Astrocyte (in vitro differentiated cells and primary cell): ENCODE results near the gene TTC9B. TPM values are rescaled to one million over a fixed set of nuclear protein-coding genes. Genes with fewer than 3 reads are reported as not detected.

Experiments used
- DNase-seq: peaks from one replicate; pipeline ENCODE4 v3.0.0-alpha.2; 2010; ENCODE audit warnings: low read depth
- FAIRE-seq: peaks from 2 replicates; lab custom pipeline; 2011; peaks lifted over from hg19 to GRCh38; lab: Jason Lieb, UNC
- H2AFZ ChIP-seq: 2 replicates; pipeline ENCODE4 v1.6.0; 2012; ENCODE audit warnings: low read depth, low read length, inconsistent platforms
- H3K27ac ChIP-seq: 2 replicates; pipeline ENCODE4 v1.5.1; 2011; ENCODE audit warnings: low read depth, low read length, inconsistent platforms
- H3K27me3 ChIP-seq: 2 replicates; pipeline ENCODE4 v1.6.0; 2011; ENCODE audit warnings: low read length, inconsistent platforms; ENCODE audit not compliant: insufficient read depth
- H3K36me3 ChIP-seq: 2 replicates; pipeline ENCODE4 v1.5.1; 2011; ENCODE audit warnings: low read length, inconsistent platforms; ENCODE audit not compliant: insufficient read depth
- H3K4me1 ChIP-seq: 2 replicates; pipeline ENCODE4 v1.5.1; 2011; ENCODE audit warnings: low read length, inconsistent platforms; ENCODE audit not compliant: insufficient read depth
- H3K4me2 ChIP-seq: 2 replicates; pipeline ENCODE4 v1.6.0; 2012; ENCODE audit warnings: low read length, inconsistent platforms
- H3K4me3 ChIP-seq: 2 replicates; pipeline ENCODE4 v1.5.1; 2011; ENCODE audit warnings: low read depth, mild to moderate bottlenecking, low read length, inconsistent platforms; ENCODE audit not compliant: insufficient read depth
- H3K79me2 ChIP-seq: 2 replicates; pipeline ENCODE4 v1.6.0; 2012; ENCODE audit warnings: mild to moderate bottlenecking, low read length, inconsistent platforms; ENCODE audit not compliant: insufficient read depth
- H3K9ac ChIP-seq: 2 replicates; pipeline ENCODE4 v1.6.0; 2012; ENCODE audit warnings: mild to moderate bottlenecking, low read length, inconsistent platforms
- H3K9me3 ChIP-seq: 2 replicates; pipeline ENCODE4 v1.5.1; 2012; ENCODE audit warnings: low read depth, mild to moderate bottlenecking, low read length, inconsistent platforms; ENCODE audit not compliant: insufficient read depth
- H4K20me1 ChIP-seq: 2 replicates; pipeline ENCODE4 v1.6.0; 2012; ENCODE audit warnings: low read length, inconsistent platforms; ENCODE audit not compliant: insufficient read depth
- H3K27ac Mint-ChIP-seq: one replicate; pipeline ENCODE4 v1.8.0; 2021; ENCODE audit warnings: mild to moderate bottlenecking, mixed read lengths; ENCODE audit not compliant: unreplicated experiment
- H3K27me3 Mint-ChIP-seq: one replicate; pipeline ENCODE4 v1.8.0; 2021; ENCODE audit warnings: low read depth, mixed read lengths; ENCODE audit not compliant: unreplicated experiment
- H3K36me3 Mint-ChIP-seq: one replicate; pipeline ENCODE4 v1.8.0; 2021; ENCODE audit warnings: low read depth, mixed read lengths; ENCODE audit not compliant: unreplicated experiment
- H3K4me1 Mint-ChIP-seq: one replicate; pipeline ENCODE4 v1.8.0; 2021; ENCODE audit warnings: low read depth, mixed read lengths; ENCODE audit not compliant: unreplicated experiment
- H3K4me3 Mint-ChIP-seq: one replicate; pipeline ENCODE4 v1.8.0; 2021; ENCODE audit warnings: mild to moderate bottlenecking, moderate library complexity, mixed read lengths; ENCODE audit not compliant: unreplicated experiment
- H3K9me3 Mint-ChIP-seq: one replicate; pipeline ENCODE4 v1.8.0; 2021; ENCODE audit warnings: mild to moderate bottlenecking, mixed read lengths; ENCODE audit not compliant: unreplicated experiment
- CTCF ChIP-seq: IDR thresholded peaks from 2 replicates; pipeline ENCODE4 v1.5.1; 2011; ENCODE audit warnings: low read depth, mild to moderate bottlenecking, inconsistent platforms, low read length, moderate library complexity; ENCODE audit not compliant: insufficient read depth
- EZH2 ChIP-seq: IDR thresholded peaks from 2 replicates; pipeline ENCODE4 v1.6.1; 2012; ENCODE audit warnings: mild to moderate bottlenecking, low read length, inconsistent platforms; ENCODE audit not compliant: insufficient read depth
- total RNA-seq: library from RNA; stranded (reverse); gene quantifications from 2 replicates; pipeline ENCODE4 v1.2.1, GENCODE V29; 2021

The TTC9B gene
- total RNA-seq, 1 donor from 2014 or later: not detected

DNA sequence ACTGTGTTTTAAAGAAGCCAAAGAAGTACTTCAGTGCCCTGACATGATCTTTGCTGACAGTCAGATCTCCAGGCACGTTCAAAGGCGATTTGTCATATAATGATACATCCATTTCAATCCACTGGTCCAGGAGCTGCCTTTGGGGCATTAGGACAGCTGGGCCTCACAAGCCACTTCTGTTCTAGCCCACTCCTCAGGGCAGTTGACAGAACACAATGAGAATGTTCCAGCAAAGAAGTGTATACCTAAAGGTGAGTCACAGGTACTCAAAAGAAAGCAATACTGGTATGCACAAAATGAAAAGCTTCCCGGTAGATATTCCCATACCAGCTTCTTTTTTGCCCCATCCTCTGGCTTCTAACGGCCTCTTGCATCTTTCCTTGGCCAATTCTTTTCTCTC, 39.4 kb downstream of the TTC9B start:
- no peaks in the 10 kb centered on the region for H4K20me1 ChIP-seq
- no peaks in the 10 kb centered on the region for H3K4me1 ChIP-seq
- Mint-ChIP-seq H3K36me3 (no peaks in the 10 kb centered on the region), H3K27me3 (peaks cover 8% of the 10 kb centered on the region), H3K4me3 (no peak overlapping the region), H3K9me3 (peaks cover 9% of the 10 kb centered on the region), H3K27ac (no peak overlapping the region), H3K4me1 (no peaks in the 10 kb centered on the region)
- no peak for FAIRE-seq
- no peaks in the 10 kb centered on the region for H3K36me3 ChIP-seq
- H3K4me3 ChIP-seq: no peak overlapping the region
- H3K4me2 ChIP-seq: no peak overlapping the region
- H2AFZ ChIP-seq: no peak overlapping the region
- H3K27me3 ChIP-seq: peaks cover 3% of the 10 kb centered on the region
- no peak overlapping the region for H3K27ac ChIP-seq
- no peaks in the 10 kb centered on the region for H3K79me2 ChIP-seq
- no peak for DNase-seq
- no peaks in the 10 kb centered on the region for H3K9me3 ChIP-seq
- H3K9ac ChIP-seq: no peak overlapping the region
- no peak for TF ChIP-seq EZH2
- TF ChIP-seq CTCF: no peak

DNA sequence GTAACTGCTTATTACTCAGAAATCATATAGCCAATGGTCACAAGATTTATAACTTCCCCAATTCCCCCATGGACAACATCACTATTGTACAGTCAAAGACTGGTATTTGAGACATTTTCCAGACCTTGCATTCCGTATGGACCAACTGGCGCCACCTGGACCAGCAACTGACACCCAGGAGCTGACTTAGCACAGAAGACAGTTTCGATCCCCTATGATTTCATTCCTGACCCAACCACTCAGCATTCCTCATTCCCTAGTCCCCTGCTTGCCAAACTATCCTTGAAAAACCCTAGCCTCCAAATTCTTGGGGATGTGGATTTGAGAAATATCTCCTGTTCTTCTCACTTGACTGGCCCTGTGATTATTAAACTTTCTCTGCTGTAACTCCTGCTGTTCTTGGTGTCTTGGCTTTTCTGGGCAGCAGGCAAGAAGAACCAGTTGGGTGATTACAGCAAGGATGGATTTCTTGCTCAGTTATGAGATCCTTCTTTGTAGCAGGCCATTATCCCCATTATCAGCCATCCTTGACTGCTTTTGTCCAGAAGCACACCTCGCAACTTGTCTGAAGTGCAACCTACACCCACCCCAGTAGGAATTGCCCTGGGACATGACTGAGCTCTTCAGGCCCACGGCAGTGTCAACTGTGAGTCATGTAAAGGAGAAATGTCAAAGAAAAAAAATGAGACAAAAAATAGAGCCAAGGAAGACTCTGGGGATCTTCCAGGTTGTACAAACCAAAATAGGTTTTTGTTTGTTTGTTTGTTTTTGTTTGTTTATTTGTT, 40.7 kb downstream of the TTC9B start:
- Histone ChIP-seq H3K36me3 (no peaks in the 10 kb centered on the region), H3K79me2 (no peaks in the 10 kb centered on the region), H3K9me3 (no peaks in the 10 kb centered on the region), H4K20me1 (no peaks in the 10 kb centered on the region), H3K9ac (no peak overlapping the region), H2AFZ (no peak overlapping the region), H3K4me3 (no peak overlapping the region), H3K27ac (no peak overlapping the region), H3K27me3 (peaks cover 3% of the 10 kb centered on the region), H3K4me2 (no peak overlapping the region), H3K4me1 (no peaks in the 10 kb centered on the region)
- FAIRE-seq: no peak
- peaks cover 9% of the 10 kb centered on the region for H3K9me3 Mint-ChIP-seq
- DNase-seq: no peak
- H3K36me3 Mint-ChIP-seq: no peaks in the 10 kb centered on the region
- H3K27ac Mint-ChIP-seq: no peak overlapping the region
- H3K4me1 Mint-ChIP-seq: no peaks in the 10 kb centered on the region
- TF ChIP-seq CTCF: no peak
- no peak for TF ChIP-seq EZH2
- H3K4me3 Mint-ChIP-seq: no peak overlapping the region
- peaks cover 8% of the 10 kb centered on the region for H3K27me3 Mint-ChIP-seq

- FAIRE-seq (no peak), DNase-seq (no peak)
- H3K9ac ChIP-seq: no peak overlapping the region
- no peaks in the 10 kb centered on the region for H3K9me3 ChIP-seq
- Mint-ChIP-seq H3K9me3 (peaks cover 9% of the 10 kb centered on the region), H3K27ac (no peak overlapping the region), H3K4me1 (no peaks in the 10 kb centered on the region), H3K4me3 (no peak overlapping the region), H3K36me3 (no peaks in the 10 kb centered on the region), H3K27me3 (peaks cover 8% of the 10 kb centered on the region)
- TF ChIP-seq CTCF (no peak), EZH2 (no peak)
- H3K36me3 ChIP-seq: no peaks in the 10 kb centered on the region
- no peaks in the 10 kb centered on the region for H4K20me1 ChIP-seq
- H3K4me2 ChIP-seq: no peak overlapping the region
- H3K4me1 ChIP-seq: no peaks in the 10 kb centered on the region
- H3K4me3 ChIP-seq: no peak overlapping the region
- no peaks in the 10 kb centered on the region for H3K79me2 ChIP-seq
- no peaks in the 10 kb centered on the region for H3K27me3 ChIP-seq
- H2AFZ ChIP-seq: no peak overlapping the region
- no peak overlapping the region for H3K27ac ChIP-seq
Measured at GRCh38 chr19:40175820-40176219, 42.4 kb downstream of the TTC9B start.
